Measurements from ENCODE around the gene BFSP2. TPM values are rescaled to one million over a fixed set of nuclear protein-coding genes. Genes with fewer than 3 reads are reported as not detected.

BFSP2 gene
- total and polyA plus RNA-seq, 2 experiments from 2014 or later: not detected

- Histone ChIP-seq H2AFZ (peak overlapping the region; percentile 52), H3F3A (ENCODE audit: insufficient read depth) (peaks cover 4% of the 10 kb centered on the region; the same call in 1 of the 2 replicates), H3K9me2 (ENCODE audit: insufficient read depth) (no peaks in the 10 kb centered on the region), H4K20me1 (ENCODE audit: insufficient read depth) (no peaks in the 10 kb centered on the region), H3K27me3 (replicated peaks; ENCODE audit: insufficient read depth) (no peaks in the 10 kb centered on the region), H3K9me3 (ENCODE audit: low read depth) (no peaks in the 10 kb centered on the region), H3K4me1 (ENCODE audit: insufficient read depth) (no peaks in the 10 kb centered on the region), H3K79me2 (ENCODE audit: insufficient read depth) (no peaks in the 10 kb centered on the region), H3K4me3 (no peak overlapping the region), H3K27ac (no peak overlapping the region), H3K36me3 (ENCODE audit: low read depth) (no peaks in the 10 kb centered on the region), H3K4me2 (ENCODE audit: unreplicated experiment) (no peak overlapping the region), H3K9ac (no peak overlapping the region)
- TF ChIP-seq EZH2phosphoT487 (IDR thresholded peaks at IDR 0.05; ENCODE audit: insufficient read depth, low read depth): no peak
- TF ChIP-seq EZH2 (IDR thresholded peaks at IDR 0.05; ENCODE audit: insufficient read depth, poor library complexity, severe bottlenecking): no peak
- in situ Hi-C loops (cut with MboI): loop anchor here (25.0 kb wide), 1 partner anchor 338 kb away; the partner anchor contains the start of gene SRPRB
- peak; percentile 51 for DNase-seq
- WGBS, 2 experiments (ENCODE audit: low coverage in 1 of 2, low lambda C conversion rate in 2 of 2, missing lambda C conversion rate in 2 of 2): 15 to 17% methylated on average over 8 of the region's 8 CpGs
These were observed 74.5 kb downstream of the BFSP2 start for GRCh38 chr3:133474251-133474801.

GRCh38 chr3:133474817-133475216 lies 75.0 kb downstream of the BFSP2 start:
- TF ChIP-seq EZH2phosphoT487 (IDR thresholded peaks at IDR 0.05; ENCODE audit: insufficient read depth, low read depth): no peak
- TF ChIP-seq EZH2 (IDR thresholded peaks at IDR 0.05; ENCODE audit: insufficient read depth, poor library complexity, severe bottlenecking): no peak

GRCh38 chr3:133475245-133476010 lies 75.6 kb downstream of the BFSP2 start:
- Histone ChIP-seq H2AFZ (no peak overlapping the region), H3K9ac (no peak overlapping the region), H3K27me3 (replicated peaks; ENCODE audit: insufficient read depth) (no peaks in the 10 kb centered on the region), H3K4me1 (ENCODE audit: insufficient read depth) (no peaks in the 10 kb centered on the region), H3K4me3 (no peak overlapping the region), H3K36me3 (ENCODE audit: low read depth) (no peaks in the 10 kb centered on the region), H3F3A (ENCODE audit: insufficient read depth) (peaks cover 4% of the 10 kb centered on the region; the same call in 1 of the 2 replicates), H3K27ac (no peak overlapping the region), H3K9me3 (ENCODE audit: low read depth) (no peaks in the 10 kb centered on the region), H3K79me2 (ENCODE audit: insufficient read depth) (no peaks in the 10 kb centered on the region), H4K20me1 (ENCODE audit: insufficient read depth) (no peaks in the 10 kb centered on the region), H3K4me2 (ENCODE audit: unreplicated experiment) (no peak overlapping the region), H3K9me2 (ENCODE audit: insufficient read depth) (no peaks in the 10 kb centered on the region)
- in situ Hi-C loops (cut with MboI): no loop called here
- WGBS, 2 experiments (ENCODE audit: low coverage in 1 of 2, low lambda C conversion rate in 2 of 2, missing lambda C conversion rate in 2 of 2): 61 to 67% methylated on average over 5 of the region's 5 CpGs
- TF ChIP-seq EZH2phosphoT487 (IDR thresholded peaks at IDR 0.05; ENCODE audit: insufficient read depth, low read depth) (no peak), EZH2 (IDR thresholded peaks at IDR 0.05; ENCODE audit: insufficient read depth, poor library complexity, severe bottlenecking) (no peak)
- DNase-seq: no peak

More at GRCh38 chr3:133474817-133475216, 75.0 kb downstream of the BFSP2 start:
- Histone ChIP-seq H3F3A (ENCODE audit: insufficient read depth) (peaks cover 4% of the 10 kb centered on the region; the same call in 1 of the 2 replicates), H3K27ac (no peak overlapping the region), H2AFZ (peak overlapping the region; percentile 52), H3K4me1 (ENCODE audit: insufficient read depth) (no peaks in the 10 kb centered on the region), H3K9me2 (ENCODE audit: insufficient read depth) (no peaks in the 10 kb centered on the region), H3K4me2 (ENCODE audit: unreplicated experiment) (no peak overlapping the region), H4K20me1 (ENCODE audit: insufficient read depth) (no peaks in the 10 kb centered on the region), H3K9ac (no peak overlapping the region), H3K9me3 (ENCODE audit: low read depth) (no peaks in the 10 kb centered on the region), H3K4me3 (no peak overlapping the region), H3K36me3 (ENCODE audit: low read depth) (no peaks in the 10 kb centered on the region), H3K27me3 (replicated peaks; ENCODE audit: insufficient read depth) (no peaks in the 10 kb centered on the region), H3K79me2 (ENCODE audit: insufficient read depth) (no peaks in the 10 kb centered on the region)
- no peak for DNase-seq
- in situ Hi-C loops (cut with MboI): loop anchor here (25.0 kb wide), 1 partner anchor 337 kb away; the partner anchor contains the start of gene SRPRB
- WGBS, 2 experiments (ENCODE audit: low coverage in 1 of 2, low lambda C conversion rate in 2 of 2, missing lambda C conversion rate in 2 of 2): 75 to 77% methylated on average over 4 of the region's 4 CpGs

GRCh38 chr3:133476971-133477375 lies 77.1 kb downstream of the BFSP2 start:
- H3K4me1 ChIP-seq (ENCODE audit: insufficient read depth): no peaks in the 10 kb centered on the region
- DNase-seq: no peak
- WGBS, 2 experiments (ENCODE audit: low coverage in 1 of 2, low lambda C conversion rate in 2 of 2, missing lambda C conversion rate in 2 of 2): 64 to 68% methylated on average over 6 of the region's 6 CpGs

More at GRCh38 chr3:133476971-133477375, 77.1 kb downstream of the BFSP2 start:
- Histone ChIP-seq H3K9ac (no peak overlapping the region), H3F3A (ENCODE audit: insufficient read depth) (peaks cover 4% of the 10 kb centered on the region; the same call in 1 of the 2 replicates), H3K9me2 (ENCODE audit: insufficient read depth) (no peaks in the 10 kb centered on the region), H3K27ac (no peak overlapping the region), H3K4me3 (no peak overlapping the region), H3K9me3 (ENCODE audit: low read depth) (no peaks in the 10 kb centered on the region), H3K4me2 (ENCODE audit: unreplicated experiment) (no peak overlapping the region), H2AFZ (no peak overlapping the region), H3K27me3 (replicated peaks; ENCODE audit: insufficient read depth) (no peaks in the 10 kb centered on the region), H4K20me1 (ENCODE audit: insufficient read depth) (no peaks in the 10 kb centered on the region), H3K36me3 (ENCODE audit: low read depth) (no peaks in the 10 kb centered on the region), H3K79me2 (ENCODE audit: insufficient read depth) (no peaks in the 10 kb centered on the region)
- no peak for TF ChIP-seq EZH2 (IDR thresholded peaks at IDR 0.05; ENCODE audit: insufficient read depth, poor library complexity, severe bottlenecking)
- TF ChIP-seq EZH2phosphoT487 (IDR thresholded peaks at IDR 0.05; ENCODE audit: insufficient read depth, low read depth): no peak
- in situ Hi-C loops (cut with MboI): no loop called here

Measured in GM23248 (cell line).